Trophoblast cell (in vitro differentiated cells and primary cell): ENCODE results near the gene HS6ST1. TPM values are rescaled to one million over a fixed set of nuclear protein-coding genes. Genes with fewer than 3 reads are reported as not detected.

Experiments
- DNase-seq, 2 donors: peaks; one replicate each; pipeline ENCODE4 v3.0.0-alpha.2; 2016
- H2AFZ ChIP-seq: 2 replicates; pipeline ENCODE4 v1.6.1; 2013; ENCODE audit warnings: low read length, moderate library complexity, mild to moderate bottlenecking; ENCODE audit not compliant: insufficient read depth, poor library complexity
- H2AK5ac ChIP-seq: 2 replicates; pipeline ENCODE4 v1.6.1; 2013; ENCODE audit warnings: mild to moderate bottlenecking, low read length
- H2BK120ac ChIP-seq: 2 replicates; pipeline ENCODE4 v1.6.1; 2013; ENCODE audit warnings: low read length, mild to moderate bottlenecking, moderate library complexity; ENCODE audit not compliant: insufficient read depth, poor library complexity
- H2BK12ac ChIP-seq: 2 replicates; pipeline ENCODE4 v1.6.1; 2013; ENCODE audit warnings: mild to moderate bottlenecking, low read length, moderate library complexity
- H2BK5ac ChIP-seq: 2 replicates; pipeline ENCODE4 v1.6.1; 2013; ENCODE audit warnings: low read length, low read depth, moderate library complexity, mild to moderate bottlenecking; ENCODE audit not compliant: poor library complexity
- H3K14ac ChIP-seq: 2 replicates; pipeline ENCODE4 v1.6.1; 2013; ENCODE audit warnings: mild to moderate bottlenecking, low read length
- H3K18ac ChIP-seq: 2 replicates; pipeline ENCODE4 v1.6.1; 2013; ENCODE audit warnings: mild to moderate bottlenecking, low read length
- H3K23ac ChIP-seq: 2 replicates; pipeline ENCODE4 v1.6.1; 2013; ENCODE audit warnings: low read length
- H3K27ac ChIP-seq: 2 replicates; pipeline ENCODE4 v1.5.1; 2013; ENCODE audit warnings: low read depth, mild to moderate bottlenecking, inconsistent platforms, low read length, moderate library complexity
- H3K27me3 ChIP-seq: 2 replicates; pipeline ENCODE4 v1.6.1; 2013; ENCODE audit warnings: inconsistent platforms, mild to moderate bottlenecking, low read length, moderate library complexity; ENCODE audit not compliant: insufficient read depth
- H3K36me3 ChIP-seq, 2 experiments: 1 replicate in 1 of 2; 2 replicates in 1 of 2; pipeline ENCODE4 v1.6.1; 2013; ENCODE audit warnings: low read length in 2 of 2, mild to moderate bottlenecking in 2 of 2, moderate library complexity in 1 of 2; ENCODE audit not compliant: insufficient read depth in 2 of 2, control insufficient read depth in 1 of 2
- H3K4ac ChIP-seq: 2 replicates; pipeline ENCODE4 v1.6.1; 2013; ENCODE audit warnings: low read depth, mild to moderate bottlenecking, low read length, moderate library complexity
- H3K4me1 ChIP-seq, 2 experiments: 1 replicate in 1 of 2; 2 replicates in 1 of 2; pipeline ENCODE4 v1.6.1; 2013; ENCODE audit warnings: low read length in 2 of 2, mild to moderate bottlenecking in 2 of 2, moderate library complexity in 1 of 2; ENCODE audit not compliant: insufficient read depth in 2 of 2, control insufficient read depth in 1 of 2
- H3K4me2 ChIP-seq: 2 replicates; pipeline ENCODE4 v1.6.1; 2013; ENCODE audit warnings: inconsistent platforms, mild to moderate bottlenecking, low read length, moderate library complexity
- H3K4me3 ChIP-seq: 2 replicates; pipeline ENCODE4 v1.5.1; 2013; ENCODE audit warnings: mild to moderate bottlenecking, low read depth, low read length, inconsistent platforms
- H3K79me1 ChIP-seq: one replicate; pipeline ENCODE4 v1.6.1; 2013; ENCODE audit warnings: low read length
- H3K79me2 ChIP-seq: 2 replicates; pipeline ENCODE4 v1.6.1; 2013; ENCODE audit warnings: low read length, mild to moderate bottlenecking; ENCODE audit not compliant: control insufficient read depth, insufficient read depth, poor library complexity
- H3K9ac ChIP-seq: 2 replicates; pipeline ENCODE4 v1.6.1; 2013; ENCODE audit warnings: mild to moderate bottlenecking, low read length
- H3K9me3 ChIP-seq: 2 replicates; pipeline ENCODE4 v1.6.1; 2013; ENCODE audit warnings: low read depth, mild to moderate bottlenecking, control low read depth, inconsistent platforms, low read length; ENCODE audit not compliant: insufficient read depth
- H4K12ac ChIP-seq: 2 replicates; pipeline ENCODE4 v1.6.1; 2013; ENCODE audit warnings: low read depth, mild to moderate bottlenecking, low read length, moderate library complexity
- H4K8ac ChIP-seq: 2 replicates; pipeline ENCODE4 v1.6.1; 2013; ENCODE audit warnings: low read depth, mild to moderate bottlenecking, low read length, moderate library complexity
- H4K91ac ChIP-seq: one replicate; pipeline ENCODE4 v1.6.1; 2013; ENCODE audit warnings: low read depth, mild to moderate bottlenecking, low read length, moderate library complexity
- WGBS: extraction: QIAGEN DNeasy Blood & Tissue Kit; methylation state at CpG from one replicate; pipeline ENCODE4 v1.1.7; 2013; ENCODE audit warnings: missing lambda C conversion rate; ENCODE audit not compliant: insufficient read length, insufficient coverage; ENCODE audit errors: extremely low coverage; 5-methylcytosine and 5-hydroxymethylcytosine counted together
- polyA plus RNA-seq: library from polyadenylated mRNA; stranded (reverse); fragments of 200-250 nt; gene quantifications from 2 replicates; pipeline ENCODE4 v1.2.3, GENCODE V29; 2013

Gene HS6ST1, protein sequence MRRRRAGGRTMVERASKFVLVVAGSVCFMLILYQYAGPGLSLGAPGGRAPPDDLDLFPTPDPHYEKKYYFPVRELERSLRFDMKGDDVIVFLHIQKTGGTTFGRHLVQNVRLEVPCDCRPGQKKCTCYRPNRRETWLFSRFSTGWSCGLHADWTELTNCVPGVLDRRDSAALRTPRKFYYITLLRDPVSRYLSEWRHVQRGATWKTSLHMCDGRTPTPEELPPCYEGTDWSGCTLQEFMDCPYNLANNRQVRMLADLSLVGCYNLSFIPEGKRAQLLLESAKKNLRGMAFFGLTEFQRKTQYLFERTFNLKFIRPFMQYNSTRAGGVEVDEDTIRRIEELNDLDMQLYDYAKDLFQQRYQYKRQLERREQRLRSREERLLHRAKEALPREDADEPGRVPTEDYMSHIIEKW
- 26.6 and 27.7 TPM in 2 replicates for polyA plus RNA-seq

GRCh38 chr2:128318776-128319464 lies at the start of gene HS6ST1:
HS6ST1 (minus strand) TSS chr2:128318868; CDS start chr2:128318563, 305 bp downstream.
- peak within 1 kb of the TSS; percentile 86 for H2BK12ac ChIP-seq
- peak within 1 kb of the TSS; percentile 83 for H4K8ac ChIP-seq
- H3K23ac ChIP-seq = no peak within 1 kb of the TSS
- peak within 1 kb of the TSS; percentile 80 for H2AFZ ChIP-seq
- H3K36me3 ChIP-seq = peaks cover 18 to 20% of the 10 kb centered on the region in 2 experiments
- no peak within 1 kb of the TSS for H3K27ac ChIP-seq
- H4K91ac ChIP-seq = peak within 1 kb of the TSS; percentile 75
- H3K4ac ChIP-seq = peak within 1 kb of the TSS; percentile 90
- peak; percentile 64 to 82 for DNase-seq
- peak within 1 kb of the TSS; percentile 79 for H4K12ac ChIP-seq
- WGBS = no CpG with 5 or more reads among the region's 84 CpGs
- H3K18ac ChIP-seq = peak within 1 kb of the TSS; percentile 87
- H2BK120ac ChIP-seq = peak within 1 kb of the TSS; percentile 70
- peak within 1 kb of the TSS; percentile 31 for H2BK5ac ChIP-seq
- peak within 1 kb of the TSS; percentile 95 for H3K4me2 ChIP-seq
- peak within 1 kb of the TSS; percentile 83 for H3K4me3 ChIP-seq
- peak within 1 kb of the TSS; percentile 84 for H3K14ac ChIP-seq
- H3K79me2 ChIP-seq = peaks cover 27% of the 10 kb centered on the region
- H3K27me3 ChIP-seq = no peaks in the 10 kb centered on the region
- H3K79me1 ChIP-seq = peaks cover 20% of the 10 kb centered on the region
- no peak within 1 kb of the TSS for H2AK5ac ChIP-seq
- no peaks in the 10 kb centered on the region for H3K9me3 ChIP-seq
- peaks cover 12 to 27% of the 10 kb centered on the region in 2 experiments for H3K4me1 ChIP-seq
- H3K9ac ChIP-seq = peak within 1 kb of the TSS; percentile 72

DNA sequence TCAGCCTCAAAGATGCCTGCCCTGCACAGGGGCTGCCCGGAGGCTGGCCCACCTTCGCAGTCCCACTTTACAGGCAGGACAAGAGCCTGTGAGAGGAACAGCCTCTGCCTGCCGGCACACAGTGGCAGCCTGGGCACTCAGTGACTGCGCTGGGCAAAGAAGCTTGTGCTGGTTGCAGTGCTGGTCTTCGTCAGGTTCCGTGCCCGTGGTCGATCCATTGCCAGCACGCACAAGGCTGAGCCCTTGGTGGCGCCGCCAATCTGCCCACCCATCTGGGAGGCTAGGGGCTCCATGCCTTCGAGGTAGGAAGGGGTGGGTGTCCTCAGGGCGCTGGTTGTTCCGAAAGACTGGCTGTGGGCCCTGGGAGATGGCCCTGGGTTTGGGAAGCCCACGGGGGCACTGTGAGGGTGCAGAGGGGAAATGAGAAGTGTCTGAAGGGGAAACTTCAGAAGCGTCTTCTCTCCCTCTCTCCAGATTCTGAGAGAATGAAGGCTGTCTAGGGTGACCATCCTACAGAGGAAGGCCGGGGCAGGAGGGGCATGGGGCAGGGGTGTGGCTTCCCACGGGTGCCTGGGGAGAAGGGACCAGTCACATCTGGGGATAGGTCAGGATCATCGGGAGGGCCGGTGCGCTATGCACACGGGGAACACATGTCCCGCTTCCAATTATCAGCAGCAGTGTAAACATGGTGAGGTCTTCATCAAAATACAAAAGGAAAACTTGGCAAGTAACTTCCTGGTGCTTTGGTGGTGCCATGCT lies 49.1 kb upstream of the HS6ST1 start:
- no peaks in the 10 kb centered on the region for H3K36me3 ChIP-seq
- H3K4ac ChIP-seq = no peak overlapping the region
- peak overlapping the region; percentile 67 for H4K91ac ChIP-seq
- H2BK12ac ChIP-seq = peak overlapping the region; percentile 39
- no peak overlapping the region for H3K18ac ChIP-seq
- H3K27ac ChIP-seq = no peak overlapping the region
- H2BK120ac ChIP-seq = no peak overlapping the region
- no peak for DNase-seq
- H4K12ac ChIP-seq = no peak overlapping the region
- H3K9ac ChIP-seq = no peak overlapping the region
- peak overlapping the region; percentile 6 for H4K8ac ChIP-seq
- no peak overlapping the region for H2BK5ac ChIP-seq
- no peaks in the 10 kb centered on the region for H3K9me3 ChIP-seq
- peak overlapping the region; percentile 18 for H3K14ac ChIP-seq
- no CpG with 5 or more reads among the region's 23 CpGs for WGBS
- no peak overlapping the region for H3K4me3 ChIP-seq
- H3K4me1 ChIP-seq = peaks cover 29 to 33% of the 10 kb centered on the region in 2 experiments
- no peak overlapping the region for H2AFZ ChIP-seq
- no peaks in the 10 kb centered on the region for H3K27me3 ChIP-seq
- H3K4me2 ChIP-seq = no peak overlapping the region
- no peak overlapping the region for H3K23ac ChIP-seq
- peaks cover 1% of the 10 kb centered on the region for H3K79me2 ChIP-seq
- peak overlapping the region; percentile 49 for H2AK5ac ChIP-seq
- H3K79me1 ChIP-seq = peaks cover 36% of the 10 kb centered on the region

GRCh38 chr2:128366713-128367511 lies 48.2 kb upstream of the HS6ST1 start:
- Histone ChIP-seq H2BK12ac (peak overlapping the region; percentile 16), H3K18ac (no peak overlapping the region), H2BK5ac (peak overlapping the region; percentile 16), H2AFZ (no peak overlapping the region), H3K23ac (no peak overlapping the region), H3K79me1 (peaks cover 41% of the 10 kb centered on the region), H3K27ac (no peak overlapping the region), H3K9me3 (no peaks in the 10 kb centered on the region), H3K79me2 (peaks cover 6% of the 10 kb centered on the region), H3K4ac (no peak overlapping the region), H3K36me3 (no peaks in the 10 kb centered on the region), H3K4me2 (no peak overlapping the region), H2AK5ac (peak overlapping the region; percentile 20), H4K12ac (no peak overlapping the region), H3K9ac (no peak overlapping the region), H2BK120ac (peak overlapping the region; percentile 28), H3K27me3 (no peaks in the 10 kb centered on the region), H4K91ac (peak overlapping the region; percentile 67), H3K4me1 (peaks cover 37 to 40% of the 10 kb centered on the region in 2 experiments), H3K4me3 (no peak overlapping the region), H3K14ac (peak overlapping the region; percentile 49), H4K8ac (no peak overlapping the region)
- DNase-seq = no peak
- WGBS = no CpG with 5 or more reads among the region's 10 CpGs
